Fibroblast of lung (primary cell): ENCODE results near the gene GPC6. TPM values are rescaled to one million over a fixed set of nuclear protein-coding genes. Genes with fewer than 3 reads are reported as not detected.

Experiments used
- DNase-seq, 2 donors: peaks; one replicate each; pipeline versions ENCODE4 v3.0.0 to v3.0.0-alpha.2; 2010; ENCODE audit warnings: low read depth in 2 of 2
- H2AFZ ChIP-seq: 2 replicates; pipeline ENCODE4 v1.5.1; 2012; ENCODE audit warnings: low read length, control low read depth, inconsistent platforms
- H3K27ac ChIP-seq: 2 replicates; pipeline ENCODE4 v1.5.1; 2011; ENCODE audit warnings: low read length, control low read depth; ENCODE audit not compliant: insufficient read depth
- H3K27me3 ChIP-seq: 2 replicates; pipeline ENCODE4 v1.5.1; 2011; ENCODE audit warnings: mild to moderate bottlenecking, low read length; ENCODE audit not compliant: control insufficient read depth, insufficient read depth
- H3K36me3 ChIP-seq: 2 replicates; pipeline ENCODE4 v1.5.1; 2011; ENCODE audit warnings: low read length; ENCODE audit not compliant: control insufficient read depth, insufficient read depth
- H3K4me1 ChIP-seq: 2 replicates; pipeline ENCODE4 v1.5.1; 2011; ENCODE audit warnings: low read length; ENCODE audit not compliant: control insufficient read depth, insufficient read depth; ENCODE audit errors: extremely low read depth
- H3K4me2 ChIP-seq: 2 replicates; pipeline ENCODE4 v1.5.1; 2011; ENCODE audit warnings: low read length, control low read depth; ENCODE audit not compliant: insufficient read depth; ENCODE audit errors: extremely low read depth
- H3K4me3 ChIP-seq, 4 experiments: fragments of 200-600 bp in 1 of 4; sonication (generic) in 1 of 4; replicated peaks in 1 of 4; 2 replicates each; pipeline ENCODE4 v1.5.1; 2011 to 2016; ENCODE audit warnings: low read length in 4 of 4, low read depth in 3 of 4, mild to moderate bottlenecking in 3 of 4, control low read depth in 2 of 4, inconsistent platforms in 1 of 4, mixed read lengths in 1 of 4; ENCODE audit not compliant: insufficient read depth in 1 of 4; ENCODE audit errors: control extremely low read depth in 1 of 4
- H3K79me2 ChIP-seq: 2 replicates; pipeline ENCODE4 v1.5.1; 2012; ENCODE audit warnings: mild to moderate bottlenecking, low read length, inconsistent platforms; ENCODE audit not compliant: control insufficient read depth, insufficient read depth
- H3K9ac ChIP-seq: 2 replicates; pipeline ENCODE4 v1.5.1; 2011; ENCODE audit warnings: mild to moderate bottlenecking, low read length, control low read depth; ENCODE audit not compliant: insufficient read depth
- H3K9me3 ChIP-seq: 2 replicates; pipeline ENCODE4 v1.5.1; 2012; ENCODE audit warnings: low read depth, low read length; ENCODE audit not compliant: control insufficient read depth, insufficient read depth
- H4K20me1 ChIP-seq: 2 replicates; pipeline ENCODE4 v1.5.1; 2011; ENCODE audit warnings: low read length; ENCODE audit not compliant: control insufficient read depth, insufficient read depth; ENCODE audit errors: extremely low read depth
- CTCF ChIP-seq, 2 donors: IDR thresholded peaks in 1 of 2; conservative IDR thresholded peaks in 1 of 2; 1 replicate in 1 of 2; 2 replicates in 1 of 2; pipeline ENCODE4 v1.5.1; 2011 to 2012; ENCODE audit warnings: low read length in 2 of 2, control low read depth in 1 of 2, inconsistent platforms in 1 of 2, low read depth in 1 of 2, mild to moderate bottlenecking in 1 of 2
- EZH2 ChIP-seq: IDR thresholded peaks from 2 replicates; pipeline ENCODE4 v1.5.1; 2012; ENCODE audit warnings: low read length, control low read depth, mild to moderate bottlenecking; ENCODE audit errors: missing control alignments
- polyA plus RNA-seq, 2 donors: library from polyadenylated mRNA; depleted of rRNA in 1 of 2; stranded (reverse) in 1 of 2; unstranded in 1 of 2; fragments of >200 nt; gene quantifications; 2 replicates each; pipeline ENCODE4 v1.2.1, GENCODE V29; 2011 to 2012; ENCODE audit warnings: missing spikeins in 1 of 2
- total RNA-seq: library from RNA; depleted of rRNA; stranded (reverse); fragments of >200 nt; gene quantifications from 2 replicates; pipeline ENCODE4 v1.2.1, GENCODE V29; 2014

The GPC6 gene
- total and polyA plus RNA-seq, 2 donors (not counting 1 experiment from before 2014, with no cell fraction given), result 11.2 to 33.7 TPM

GRCh38 chr13:93420887-93421286 is 194.3 kb downstream of the GPC6 start:
- Histone ChIP-seq H3K79me2 (no peaks in the 10 kb centered on the region), H2AFZ (no peak overlapping the region), H3K9me3 (no peaks in the 10 kb centered on the region), H3K27ac (no peak overlapping the region), H4K20me1 (no peaks in the 10 kb centered on the region), H3K4me2 (no peak overlapping the region), H3K27me3 (no peaks in the 10 kb centered on the region), H3K4me1 (no peaks in the 10 kb centered on the region), H3K4me3 (no peak overlapping the region), H3K36me3 (no peaks in the 10 kb centered on the region), H3K9ac (no peak overlapping the region)
- TF ChIP-seq EZH2 (no peak), CTCF (conservative IDR thresholded peaks at IDR 0.05 in 1 of 2, IDR thresholded peaks at IDR 0.05 in 1 of 2; ENCODE audit: low read depth in 1 of 2, low read length in 2 of 2) (no peak)
- no peak for DNase-seq

GRCh38 chr13:93422980-93423543 is 196.5 kb downstream of the GPC6 start:
- DNase-seq, result peak in 1 of 2 donors; percentile 86
- Histone ChIP-seq H2AFZ (no peak overlapping the region), H4K20me1 (no peaks in the 10 kb centered on the region), H3K4me2 (no peak overlapping the region), H3K36me3 (no peaks in the 10 kb centered on the region), H3K9me3 (no peaks in the 10 kb centered on the region), H3K9ac (no peak overlapping the region), H3K27me3 (no peaks in the 10 kb centered on the region), H3K4me1 (no peaks in the 10 kb centered on the region), H3K79me2 (no peaks in the 10 kb centered on the region), H3K4me3 (no peak overlapping the region), H3K27ac (no peak overlapping the region)
- TF ChIP-seq EZH2, result no peak
- TF ChIP-seq CTCF (conservative IDR thresholded peaks at IDR 0.05 in 1 of 2, IDR thresholded peaks at IDR 0.05 in 1 of 2; ENCODE audit: low read depth in 1 of 2, low read length in 2 of 2), result no peak

- Histone ChIP-seq H4K20me1 (no peaks in the 10 kb centered on the region), H3K4me1 (no peaks in the 10 kb centered on the region)
Measured at GRCh38 chr13:93425411-93425810, 198.8 kb downstream of the GPC6 start.

More at GRCh38 chr13:93425411-93425810, 198.8 kb downstream of the GPC6 start:
- no peaks in the 10 kb centered on the region for H3K79me2 ChIP-seq
- H3K4me2 ChIP-seq, result no peak overlapping the region
- TF ChIP-seq CTCF (conservative IDR thresholded peaks at IDR 0.05 in 1 of 2, IDR thresholded peaks at IDR 0.05 in 1 of 2; ENCODE audit: low read depth in 1 of 2, low read length in 2 of 2), result no peak
- no peak for TF ChIP-seq EZH2
- no peaks in the 10 kb centered on the region for H3K36me3 ChIP-seq
- no peak for DNase-seq
- no peak overlapping the region for H3K4me3 ChIP-seq
- H3K27ac ChIP-seq, result no peak overlapping the region
- H3K27me3 ChIP-seq, result no peaks in the 10 kb centered on the region
- H2AFZ ChIP-seq, result no peak overlapping the region
- H3K9ac ChIP-seq, result no peak overlapping the region
- H3K9me3 ChIP-seq, result no peaks in the 10 kb centered on the region
